Central memory CD8-positive, alpha-beta T cell (primary cell): ENCODE results near the gene THSD4.

Source experiments
- ATAC-seq: fragments of 150-1000 bp; cut with Tn5 transposase; replicated peaks from 2 replicates; pipeline ENCODE4 v1.10.0; 2022; ENCODE audit warnings: mild to moderate bottlenecking, moderate FRiP score, moderate number of reproducible peaks; ENCODE audit not compliant: poor library complexity, severe bottlenecking; ENCODE audit errors: extremely low read depth
- DNase-seq, 2 donors: peaks; one replicate each; pipeline ENCODE4 v3.0.0; 2021; ENCODE audit warnings: low spot score in 2 of 2
- H3K27ac Mint-ChIP-seq: one replicate; pipeline ENCODE4 v1.8.0; 2022; ENCODE audit warnings: low read depth, mild to moderate bottlenecking, moderate library complexity, mixed read lengths
- H3K27me3 Mint-ChIP-seq: one replicate; pipeline ENCODE4 v1.8.0; 2022; ENCODE audit warnings: mixed read lengths
- H3K36me3 Mint-ChIP-seq: one replicate; pipeline ENCODE4 v1.8.0; 2022; ENCODE audit warnings: mild to moderate bottlenecking, moderate library complexity, mixed read lengths; ENCODE audit not compliant: insufficient read depth
- H3K4me1 Mint-ChIP-seq: one replicate; pipeline ENCODE4 v1.8.0; 2022; ENCODE audit warnings: mixed read lengths
- H3K4me3 Mint-ChIP-seq: one replicate; pipeline ENCODE4 v1.8.0; 2022; ENCODE audit warnings: mild to moderate bottlenecking, moderate library complexity, mixed read lengths
- H3K9me3 Mint-ChIP-seq: one replicate; pipeline ENCODE4 v1.8.0; 2022; ENCODE audit warnings: mixed read lengths

THSD4 gene

GRCh38 chr15:71735385-71735757 lies 620.1 kb downstream of the THSD4 start:
- no peak overlapping the region for H3K27ac Mint-ChIP-seq
- no peaks in the 10 kb centered on the region for H3K9me3 Mint-ChIP-seq
- ATAC-seq (no peak), DNase-seq (no peak)
- no peak overlapping the region for H3K4me3 Mint-ChIP-seq
- H3K27me3 Mint-ChIP-seq: peaks cover 10% of the 10 kb centered on the region
- H3K4me1 Mint-ChIP-seq: no peaks in the 10 kb centered on the region
- no peaks in the 10 kb centered on the region for H3K36me3 Mint-ChIP-seq

GRCh38 chr15:71736286-71736947 lies 621.1 kb downstream of the THSD4 start:
- no peak overlapping the region for H3K27ac Mint-ChIP-seq
- no peaks in the 10 kb centered on the region for H3K9me3 Mint-ChIP-seq
- no peak overlapping the region for H3K4me3 Mint-ChIP-seq
- no peaks in the 10 kb centered on the region for H3K4me1 Mint-ChIP-seq
- ATAC-seq (no peak), DNase-seq (no peak)
- H3K36me3 Mint-ChIP-seq: no peaks in the 10 kb centered on the region
- peaks cover 10% of the 10 kb centered on the region for H3K27me3 Mint-ChIP-seq

- no peaks in the 10 kb centered on the region for H3K4me1 Mint-ChIP-seq
- H3K27me3 Mint-ChIP-seq: no peaks in the 10 kb centered on the region
- no peak overlapping the region for H3K4me3 Mint-ChIP-seq
- DNase-seq: no peak
- H3K36me3 Mint-ChIP-seq: no peaks in the 10 kb centered on the region
- H3K27ac Mint-ChIP-seq: no peak overlapping the region
- ATAC-seq: no peak
- no peaks in the 10 kb centered on the region for H3K9me3 Mint-ChIP-seq
Observed at GRCh38 chr15:71737761-71738160, 622.5 kb downstream of the THSD4 start.

GRCh38 chr15:71739355-71739754 lies 624.1 kb downstream of the THSD4 start:
- no peaks in the 10 kb centered on the region for H3K9me3 Mint-ChIP-seq
- no peaks in the 10 kb centered on the region for H3K36me3 Mint-ChIP-seq
- no peaks in the 10 kb centered on the region for H3K27me3 Mint-ChIP-seq
- H3K27ac Mint-ChIP-seq: no peak overlapping the region
- H3K4me1 Mint-ChIP-seq: no peaks in the 10 kb centered on the region
- no peak overlapping the region for H3K4me3 Mint-ChIP-seq
- ATAC-seq (no peak), DNase-seq (no peak)

- Mint-ChIP-seq H3K36me3 (no peaks in the 10 kb centered on the region), H3K9me3 (no peaks in the 10 kb centered on the region), H3K27me3 (peaks cover 9% of the 10 kb centered on the region), H3K27ac (no peak overlapping the region), H3K4me1 (no peaks in the 10 kb centered on the region), H3K4me3 (no peak overlapping the region)
- ATAC-seq: no peak
- DNase-seq: no peak
Observed at GRCh38 chr15:71742964-71743363, 627.7 kb downstream of the THSD4 start.

- H3K27me3 Mint-ChIP-seq: peaks cover 9% of the 10 kb centered on the region
- H3K9me3 Mint-ChIP-seq: no peaks in the 10 kb centered on the region
- ATAC-seq: no peak
- no peak overlapping the region for H3K27ac Mint-ChIP-seq
- no peaks in the 10 kb centered on the region for H3K4me1 Mint-ChIP-seq
- DNase-seq: peak in 1 of 2 donors; percentile 30
- no peaks in the 10 kb centered on the region for H3K36me3 Mint-ChIP-seq
- no peak overlapping the region for H3K4me3 Mint-ChIP-seq
Observed at GRCh38 chr15:71743861-71744382, 628.7 kb downstream of the THSD4 start.

- no peaks in the 10 kb centered on the region for H3K36me3 Mint-ChIP-seq
- no peaks in the 10 kb centered on the region for H3K9me3 Mint-ChIP-seq
- H3K27ac Mint-ChIP-seq: no peak overlapping the region
- H3K27me3 Mint-ChIP-seq: peaks cover 19% of the 10 kb centered on the region
- DNase-seq: no peak
- no peaks in the 10 kb centered on the region for H3K4me1 Mint-ChIP-seq
- H3K4me3 Mint-ChIP-seq: no peak overlapping the region
- no peak for ATAC-seq
Observed at GRCh38 chr15:71746719-71747118, 631.4 kb downstream of the THSD4 start.

GRCh38 chr15:71747128-71748083 lies 632.1 kb downstream of the THSD4 start:
- ATAC-seq (no peak), DNase-seq (no peak)
- Mint-ChIP-seq H3K4me3 (no peak overlapping the region), H3K27me3 (peaks cover 19% of the 10 kb centered on the region), H3K36me3 (no peaks in the 10 kb centered on the region), H3K27ac (no peak overlapping the region), H3K9me3 (no peaks in the 10 kb centered on the region), H3K4me1 (no peaks in the 10 kb centered on the region)

GRCh38 chr15:71748293-71748718 lies 633.0 kb downstream of the THSD4 start:
- no peaks in the 10 kb centered on the region for H3K9me3 Mint-ChIP-seq
- no peak for DNase-seq

GRCh38 chr15:71749500-71749899 lies 634.2 kb downstream of the THSD4 start:
- Mint-ChIP-seq H3K36me3 (no peaks in the 10 kb centered on the region), H3K4me1 (no peaks in the 10 kb centered on the region), H3K4me3 (no peak overlapping the region), H3K27ac (no peak overlapping the region), H3K27me3 (peaks cover 19% of the 10 kb centered on the region), H3K9me3 (no peaks in the 10 kb centered on the region)
- no peak for ATAC-seq
- DNase-seq: no peak

More at GRCh38 chr15:71748293-71748718, 633.0 kb downstream of the THSD4 start:
- Mint-ChIP-seq H3K27ac (no peak overlapping the region), H3K4me3 (no peak overlapping the region), H3K4me1 (no peaks in the 10 kb centered on the region), H3K27me3 (peaks cover 19% of the 10 kb centered on the region), H3K36me3 (no peaks in the 10 kb centered on the region)
- ATAC-seq: no peak

- H3K27me3 Mint-ChIP-seq: peaks cover 23% of the 10 kb centered on the region
- DNase-seq (no peak), ATAC-seq (no peak)
- H3K9me3 Mint-ChIP-seq: no peaks in the 10 kb centered on the region
- no peak overlapping the region for H3K27ac Mint-ChIP-seq
- H3K36me3 Mint-ChIP-seq: no peaks in the 10 kb centered on the region
- H3K4me3 Mint-ChIP-seq: no peak overlapping the region
- no peaks in the 10 kb centered on the region for H3K4me1 Mint-ChIP-seq
Observed at GRCh38 chr15:71752128-71752527, 636.9 kb downstream of the THSD4 start.

GRCh38 chr15:71752604-71753289 lies 637.5 kb downstream of the THSD4 start:
- H3K27ac Mint-ChIP-seq: no peak overlapping the region

More at GRCh38 chr15:71752604-71753289, 637.5 kb downstream of the THSD4 start:
- no peak overlapping the region for H3K4me3 Mint-ChIP-seq
- no peaks in the 10 kb centered on the region for H3K36me3 Mint-ChIP-seq
- no peak for ATAC-seq
- DNase-seq: no peak
- peaks cover 23% of the 10 kb centered on the region for H3K27me3 Mint-ChIP-seq
- H3K9me3 Mint-ChIP-seq: no peaks in the 10 kb centered on the region
- no peaks in the 10 kb centered on the region for H3K4me1 Mint-ChIP-seq
